ENCODE results near the gene WWOX.

Gene WWOX

GRCh38 chr16:79195938-79196337 lies 1096.5 kb downstream of the WWOX start:
- TF ChIP-seq CTCF (IDR thresholded peaks at IDR 0.05; ENCODE audit: insufficient read depth, low read length, poor library complexity, severe bottlenecking) = no peak
- no peaks in the 10 kb centered on the region for H3K36me3 ChIP-seq (ENCODE audit: control insufficient read depth, insufficient read depth, low read length)
- no peak overlapping the region for H3K4me3 ChIP-seq (replicated peaks; ENCODE audit: low read depth, low read length)
- H3K27me3 ChIP-seq (replicated peaks; ENCODE audit: control insufficient read depth, insufficient read depth, low read length) = no peaks in the 10 kb centered on the region; the same call in none of the 2 replicates
- no peak for DNase-seq (ENCODE audit: extremely low read depth, insufficient read length)

GRCh38 chr16:79201436-79201835 lies 1102.0 kb downstream of the WWOX start:
- H3K36me3 ChIP-seq (ENCODE audit: control insufficient read depth, insufficient read depth, low read length) = no peaks in the 10 kb centered on the region
- no peaks in the 10 kb centered on the region; the same call in none of the 2 replicates for H3K27me3 ChIP-seq (replicated peaks; ENCODE audit: control insufficient read depth, insufficient read depth, low read length)
- no peak for DNase-seq (ENCODE audit: extremely low read depth, insufficient read length)
- no peak for TF ChIP-seq CTCF (IDR thresholded peaks at IDR 0.05; ENCODE audit: insufficient read depth, low read length, poor library complexity, severe bottlenecking)
- no peak overlapping the region for H3K4me3 ChIP-seq (replicated peaks; ENCODE audit: low read depth, low read length)

- no peak for TF ChIP-seq CTCF (IDR thresholded peaks at IDR 0.05; ENCODE audit: insufficient read depth, low read length, poor library complexity, severe bottlenecking)
- H3K36me3 ChIP-seq (ENCODE audit: control insufficient read depth, insufficient read depth, low read length) = no peaks in the 10 kb centered on the region
- no peak overlapping the region for H3K4me3 ChIP-seq (replicated peaks; ENCODE audit: low read depth, low read length)
- no peak for DNase-seq (ENCODE audit: extremely low read depth, insufficient read length)
- H3K27me3 ChIP-seq (replicated peaks; ENCODE audit: control insufficient read depth, insufficient read depth, low read length) = no peaks in the 10 kb centered on the region; the same call in none of the 2 replicates
Measured at GRCh38 chr16:79202977-79203376, 1103.5 kb downstream of the WWOX start.

GRCh38 chr16:79204486-79204885 lies 1105.0 kb downstream of the WWOX start:
- DNase-seq (ENCODE audit: extremely low read depth, insufficient read length) = no peak
- Histone ChIP-seq H3K4me3 (replicated peaks; ENCODE audit: low read depth, low read length) (no peak overlapping the region), H3K27me3 (replicated peaks; ENCODE audit: control insufficient read depth, insufficient read depth, low read length) (no peaks in the 10 kb centered on the region; the same call in none of the 2 replicates), H3K36me3 (ENCODE audit: control insufficient read depth, insufficient read depth, low read length) (no peaks in the 10 kb centered on the region)
- no peak for TF ChIP-seq CTCF (IDR thresholded peaks at IDR 0.05; ENCODE audit: insufficient read depth, low read length, poor library complexity, severe bottlenecking)

- TF ChIP-seq CTCF (IDR thresholded peaks at IDR 0.05; ENCODE audit: insufficient read depth, low read length, poor library complexity, severe bottlenecking) = no peak
- H3K27me3 ChIP-seq (replicated peaks; ENCODE audit: control insufficient read depth, insufficient read depth, low read length) = no peaks in the 10 kb centered on the region; the same call in none of the 2 replicates
- no peak for DNase-seq (ENCODE audit: extremely low read depth, insufficient read length)
- H3K36me3 ChIP-seq (ENCODE audit: control insufficient read depth, insufficient read depth, low read length) = no peaks in the 10 kb centered on the region
- no peak overlapping the region for H3K4me3 ChIP-seq (replicated peaks; ENCODE audit: low read depth, low read length)
Measured at GRCh38 chr16:79206889-79207288, 1107.4 kb downstream of the WWOX start.

GRCh38 chr16:79209308-79209707 lies 1109.9 kb downstream of the WWOX start:
- DNase-seq (ENCODE audit: extremely low read depth, insufficient read length) = no peak
- no peaks in the 10 kb centered on the region for H3K36me3 ChIP-seq (ENCODE audit: control insufficient read depth, insufficient read depth, low read length)
- no peak for TF ChIP-seq CTCF (IDR thresholded peaks at IDR 0.05; ENCODE audit: insufficient read depth, low read length, poor library complexity, severe bottlenecking)

More at GRCh38 chr16:79209308-79209707, 1109.9 kb downstream of the WWOX start:
- Histone ChIP-seq H3K4me3 (replicated peaks; ENCODE audit: low read depth, low read length) (no peak overlapping the region), H3K27me3 (replicated peaks; ENCODE audit: control insufficient read depth, insufficient read depth, low read length) (no peaks in the 10 kb centered on the region; the same call in none of the 2 replicates)
